NCI-H2196 treated with DMSO at 0.1 percent for 48 hours (cell line): ENCODE data around the gene SMIM35.

ENCODE experiments used
- DNase-seq: peaks from one replicate; lab custom pipeline; 2025; ENCODE audit not compliant: unreplicated experiment; lab: John Stamatoyannopoulos, UW

Gene SMIM35

DNA sequence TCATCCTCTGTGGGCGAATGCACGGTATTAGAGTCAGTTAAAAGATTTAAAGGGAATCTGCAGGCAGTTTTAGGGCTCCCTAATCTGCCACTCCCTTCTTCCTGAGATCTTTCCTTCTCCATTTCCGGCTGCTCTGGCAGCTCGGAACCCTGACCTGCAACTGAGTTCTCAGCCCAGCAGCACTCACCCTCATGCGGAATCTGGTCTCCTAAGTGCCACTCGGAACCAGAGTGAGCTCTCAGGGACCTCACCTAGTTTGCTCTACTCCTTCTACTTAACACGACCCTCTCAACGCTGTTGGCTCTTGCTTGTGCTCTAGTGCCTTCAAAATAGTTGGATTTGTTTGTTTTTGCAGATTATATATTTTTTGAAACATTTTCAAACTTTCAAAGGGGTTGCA is 119.9 kb downstream of the SMIM35 start:
- DNase-seq = no peak

DNA sequence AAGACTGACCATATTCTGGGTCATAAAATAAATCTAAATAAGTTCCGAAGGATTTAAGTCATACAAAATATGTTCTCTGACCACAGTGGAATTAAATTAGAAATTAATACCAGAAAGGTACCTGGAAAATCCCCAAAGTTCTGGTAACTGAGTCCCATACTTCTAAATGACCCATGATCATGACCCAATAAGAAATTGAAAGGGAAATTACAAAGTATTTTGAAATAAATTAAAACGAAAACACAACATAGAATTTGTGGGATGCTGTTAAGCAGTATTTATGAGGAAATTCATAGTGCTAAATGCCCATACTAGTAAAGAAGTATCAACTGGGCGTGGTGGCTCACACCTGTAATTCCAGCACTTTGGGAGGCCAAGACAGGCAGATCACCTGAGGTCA is 123.9 kb downstream of the SMIM35 start:
- no peak for DNase-seq

DNA sequence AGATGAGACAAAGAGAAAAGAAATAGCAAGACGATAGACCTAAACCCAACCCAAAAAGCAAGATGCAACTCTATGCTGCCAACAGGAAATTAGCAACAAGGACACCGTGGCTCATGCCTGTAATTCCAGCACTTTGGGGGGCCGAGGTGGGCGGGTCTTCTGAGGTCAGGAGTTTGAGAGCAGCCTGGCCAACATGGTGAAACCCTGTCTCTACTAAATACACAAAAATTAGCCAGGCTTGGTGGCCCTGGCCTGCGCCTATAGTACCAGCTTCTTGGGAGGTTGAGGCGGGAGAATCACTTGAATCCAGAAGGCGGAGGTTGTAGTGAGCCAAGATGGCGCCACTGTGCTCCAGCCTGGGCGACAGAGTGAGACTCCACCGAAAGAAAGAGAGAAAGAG is 124.9 kb downstream of the SMIM35 start:
- DNase-seq = no peak

DNA sequence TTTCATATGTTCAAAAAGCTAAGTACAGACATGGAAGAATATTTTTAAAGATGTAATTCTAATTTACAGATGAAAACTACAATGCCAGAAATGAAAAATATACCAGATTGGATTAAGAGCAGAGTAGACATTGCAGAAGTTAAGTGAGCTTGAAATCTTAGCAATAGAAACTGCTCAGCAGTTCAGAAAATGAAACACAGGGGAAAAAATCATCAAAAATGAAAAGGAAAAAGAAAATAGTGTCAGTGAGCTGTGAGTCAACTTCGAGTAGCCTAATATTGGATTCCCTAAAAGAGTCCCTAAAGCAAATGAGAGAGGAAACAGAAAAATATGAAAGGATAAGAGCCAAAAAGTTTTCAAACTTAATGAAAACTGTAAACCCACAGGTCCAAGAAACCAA is 126.4 kb downstream of the SMIM35 start:
- no peak for DNase-seq

DNA sequence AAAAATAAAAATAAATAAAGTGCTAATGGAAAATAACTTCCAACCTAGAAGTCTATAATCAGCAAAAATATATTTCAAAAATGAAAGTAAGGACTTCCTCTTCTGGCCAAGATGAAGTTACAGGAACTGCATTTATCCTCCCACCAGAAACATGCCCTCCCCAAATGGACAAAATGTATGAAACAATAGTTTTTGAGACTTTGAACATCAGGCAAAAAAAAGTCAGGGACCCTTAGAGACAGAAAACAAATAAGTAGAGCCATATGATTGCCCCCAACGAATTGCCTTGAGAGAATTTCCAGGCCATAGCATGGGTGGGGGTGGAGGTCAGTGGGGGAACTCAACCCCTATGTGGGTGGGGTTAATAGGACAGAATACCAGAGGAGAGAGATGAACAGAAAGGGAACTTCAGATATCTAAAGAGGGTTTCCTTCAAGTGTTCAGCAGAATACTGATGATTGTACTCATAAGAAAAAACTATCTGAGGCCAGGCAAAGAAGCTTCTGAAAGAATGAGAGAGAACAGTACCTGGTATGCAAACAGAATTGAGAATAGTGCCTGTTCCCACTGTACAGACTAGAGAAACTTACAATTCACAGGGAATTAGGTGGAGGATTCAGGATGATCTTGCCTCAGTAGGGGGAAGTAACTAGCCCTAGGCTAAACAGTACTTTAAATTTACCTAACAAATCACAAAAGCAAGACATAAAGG is 127.2 kb downstream of the SMIM35 start:
- DNase-seq = no peak

DNA sequence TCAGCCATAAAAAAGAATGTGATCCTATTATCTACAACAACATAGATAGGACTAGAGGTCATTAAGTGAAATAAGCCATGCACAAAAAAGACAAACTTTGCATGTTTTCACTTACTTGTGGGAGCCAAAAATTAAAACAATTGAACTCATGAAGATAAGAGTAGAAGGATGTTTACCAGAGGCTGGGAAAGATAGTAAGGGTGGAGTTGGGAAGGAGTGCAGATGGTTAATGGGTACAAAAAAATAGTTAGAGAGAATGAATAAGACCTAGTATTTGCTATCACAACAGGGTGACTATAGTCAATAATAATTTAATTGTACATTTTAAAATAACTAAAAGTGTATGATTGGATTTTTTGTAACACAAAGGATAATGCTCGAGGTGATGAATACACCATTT is 127.8 kb downstream of the SMIM35 start:
- DNase-seq = no peak
